OCI-LY3 (cell line): ENCODE results near the gene FSCN2.
A peak's percentile ranks its signal among the peaks of the same experiment; 100 is the strongest.

Source experiments
- H2AFZ ChIP-seq: fragments of 200-600, 300-600 bp; shearing (Covaris generic); 2 replicates; pipeline ENCODE4 v1.6.0; 2014; ENCODE audit warnings: antibody characterized with exemption, low read depth, low read length
- H3K27ac ChIP-seq: fragments of 200-600, 300-600 bp; sonication (generic); 2 replicates; pipeline ENCODE4 v1.5.1; 2014; ENCODE audit warnings: mild to moderate bottlenecking, low read length, moderate library complexity, mixed read lengths
- H3K27me3 ChIP-seq: fragments of 200-600, 300-600 bp; sonication (generic); 2 replicates; pipeline ENCODE4 v1.6.1; 2014; ENCODE audit warnings: low read depth, low read length, mixed read lengths
- H3K36me3 ChIP-seq: fragments of 200-600, 300-600 bp; sonication (generic); replicated peaks from 2 replicates; pipeline ENCODE3; 2014; ENCODE audit warnings: low read depth, low read length, mixed read lengths
- H3K4me1 ChIP-seq: fragments of 300-600, 200-600 bp; sonication (generic); 2 replicates; pipeline ENCODE4 v1.6.1; 2014; ENCODE audit warnings: low read length, mixed read lengths
- H3K4me2 ChIP-seq: fragments of 200-600, 300-600 bp; sonication (generic); 2 replicates; pipeline ENCODE4 v1.6.1; 2014; ENCODE audit warnings: low read length, mixed read lengths
- H3K4me3 ChIP-seq: fragments of 300-600, 200-600 bp; sonication (generic); 2 replicates; pipeline ENCODE4 v1.5.1; 2014; ENCODE audit warnings: antibody characterized with exemption, mild to moderate bottlenecking, low read length, moderate library complexity
- H3K79me2 ChIP-seq: fragments of 300-600, 200-600 bp; shearing (Covaris generic); 2 replicates; pipeline ENCODE4 v1.6.1; 2014; ENCODE audit warnings: mild to moderate bottlenecking, low read length, mixed read lengths
- H3K9ac ChIP-seq: fragments of 300-600, 200-600 bp; shearing (Covaris generic); 2 replicates; pipeline ENCODE4 v1.6.0; 2014; ENCODE audit warnings: mild to moderate bottlenecking, low read length, moderate library complexity
- H3K9me3 ChIP-seq: fragments of 200-600, 300-600 bp; shearing (Covaris generic); 2 replicates; pipeline ENCODE4 v1.6.1; 2014; ENCODE audit warnings: low read length, mixed read lengths; ENCODE audit not compliant: insufficient read depth
- H4K20me1 ChIP-seq: fragments of 200-600, 300-600 bp; sonication (generic); 2 replicates; pipeline ENCODE4 v1.6.1; 2016; ENCODE audit warnings: low read length, mixed read lengths; ENCODE audit not compliant: insufficient read depth
- EZH2phosphoT487 ChIP-seq: fragments of 200-600 bp; shearing (Covaris generic); IDR thresholded peaks from 2 replicates; pipeline ENCODE4 v1.6.1; 2018; ENCODE audit warnings: antibody characterized with exemption, mixed run types, low read depth
- TF ChIP-seq, protein P1 (sequence below): fragments of 200-600, 300-600 bp; sonication (generic); IDR thresholded peaks from 2 replicates; pipeline ENCODE4 v1.5.1; 2014; ENCODE audit warnings: antibody characterized with exemption, low read length, low read depth

FSCN2 gene

DNA sequence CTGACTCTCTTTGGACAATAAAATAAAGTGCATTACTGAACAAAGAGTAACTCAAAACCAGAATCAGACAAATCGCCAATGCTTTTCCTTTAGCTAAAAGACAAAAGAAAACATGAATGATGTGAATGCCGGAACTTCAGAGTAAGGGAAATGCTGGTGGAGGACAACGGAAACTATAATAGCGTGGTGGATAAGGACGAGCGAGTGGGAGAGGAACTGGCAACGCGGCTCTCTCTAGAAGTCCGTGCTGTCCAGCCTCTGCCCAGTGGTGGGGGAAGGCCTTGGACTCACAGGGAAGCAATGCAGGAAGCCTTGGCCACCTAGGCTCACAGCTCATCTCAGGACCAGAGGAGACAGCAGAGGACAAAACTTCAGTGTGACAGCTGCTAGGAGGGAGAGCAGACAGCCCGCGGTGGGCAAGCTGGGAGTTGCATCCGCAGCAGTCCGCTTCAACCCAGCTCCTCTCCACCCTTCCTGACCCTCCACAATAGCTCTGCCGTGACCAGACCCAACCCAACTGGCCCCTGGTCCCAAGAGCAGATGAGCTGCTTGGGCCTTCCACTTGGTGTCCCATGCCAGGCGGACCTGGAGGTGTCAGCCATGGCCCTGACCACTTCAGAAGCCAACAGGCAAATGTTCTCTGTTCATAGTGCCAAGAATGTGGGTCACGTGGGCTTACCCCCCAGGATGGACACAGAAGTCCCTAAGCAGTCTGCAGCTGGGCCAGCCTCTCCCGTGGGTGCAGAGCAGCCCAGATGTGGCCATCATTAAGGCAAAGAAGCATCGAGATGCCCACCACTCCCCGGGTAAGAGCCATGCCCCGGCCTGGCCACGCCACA lies 29.3 kb downstream of the FSCN2 start:
- TF ChIP-seq, protein P1, sequence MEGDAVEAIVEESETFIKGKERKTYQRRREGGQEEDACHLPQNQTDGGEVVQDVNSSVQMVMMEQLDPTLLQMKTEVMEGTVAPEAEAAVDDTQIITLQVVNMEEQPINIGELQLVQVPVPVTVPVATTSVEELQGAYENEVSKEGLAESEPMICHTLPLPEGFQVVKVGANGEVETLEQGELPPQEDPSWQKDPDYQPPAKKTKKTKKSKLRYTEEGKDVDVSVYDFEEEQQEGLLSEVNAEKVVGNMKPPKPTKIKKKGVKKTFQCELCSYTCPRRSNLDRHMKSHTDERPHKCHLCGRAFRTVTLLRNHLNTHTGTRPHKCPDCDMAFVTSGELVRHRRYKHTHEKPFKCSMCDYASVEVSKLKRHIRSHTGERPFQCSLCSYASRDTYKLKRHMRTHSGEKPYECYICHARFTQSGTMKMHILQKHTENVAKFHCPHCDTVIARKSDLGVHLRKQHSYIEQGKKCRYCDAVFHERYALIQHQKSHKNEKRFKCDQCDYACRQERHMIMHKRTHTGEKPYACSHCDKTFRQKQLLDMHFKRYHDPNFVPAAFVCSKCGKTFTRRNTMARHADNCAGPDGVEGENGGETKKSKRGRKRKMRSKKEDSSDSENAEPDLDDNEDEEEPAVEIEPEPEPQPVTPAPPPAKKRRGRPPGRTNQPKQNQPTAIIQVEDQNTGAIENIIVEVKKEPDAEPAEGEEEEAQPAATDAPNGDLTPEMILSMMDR: no peak
- no peak for TF ChIP-seq EZH2phosphoT487
- Histone ChIP-seq H3K9ac (no peak overlapping the region), H3K27me3 (no peaks in the 10 kb centered on the region), H3K4me2 (no peak overlapping the region), H3K4me3 (no peak overlapping the region), H3K79me2 (no peaks in the 10 kb centered on the region), H3K36me3 (peaks cover 18% of the 10 kb centered on the region), H3K9me3 (no peaks in the 10 kb centered on the region), H4K20me1 (no peaks in the 10 kb centered on the region), H3K4me1 (peaks cover 22% of the 10 kb centered on the region), H3K27ac (no peak overlapping the region), H2AFZ (no peak overlapping the region)

DNA sequence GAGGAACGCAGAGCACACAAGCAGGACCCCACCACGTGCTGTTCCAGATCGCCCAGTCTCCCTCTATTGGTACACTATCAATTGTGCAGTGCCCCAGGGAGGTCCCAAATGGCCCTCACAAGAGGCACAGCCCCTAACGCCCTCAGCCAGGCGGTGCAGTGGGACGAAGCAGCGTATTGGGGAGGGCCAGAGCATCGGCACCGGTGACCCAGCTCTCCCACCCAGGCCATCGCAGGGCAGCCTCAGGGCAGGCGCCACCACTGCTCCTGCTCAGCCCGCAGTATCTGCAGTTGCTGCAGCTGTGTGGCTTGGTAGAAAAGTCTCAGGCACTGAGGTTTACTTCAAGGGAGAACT lies 29.9 kb downstream of the FSCN2 start:
- H3K36me3 ChIP-seq: peaks cover 18% of the 10 kb centered on the region
- H3K9ac ChIP-seq: no peak overlapping the region
- H3K4me1 ChIP-seq: peaks cover 22% of the 10 kb centered on the region
- H3K79me2 ChIP-seq: no peaks in the 10 kb centered on the region
- TF ChIP-seq, protein P1: no peak
- TF ChIP-seq EZH2phosphoT487: no peak
- no peak overlapping the region for H3K4me2 ChIP-seq
- H3K27ac ChIP-seq: no peak overlapping the region
- no peaks in the 10 kb centered on the region for H4K20me1 ChIP-seq
- no peak overlapping the region for H2AFZ ChIP-seq
- H3K4me3 ChIP-seq: no peak overlapping the region
- H3K9me3 ChIP-seq: no peaks in the 10 kb centered on the region
- no peaks in the 10 kb centered on the region for H3K27me3 ChIP-seq

DNA sequence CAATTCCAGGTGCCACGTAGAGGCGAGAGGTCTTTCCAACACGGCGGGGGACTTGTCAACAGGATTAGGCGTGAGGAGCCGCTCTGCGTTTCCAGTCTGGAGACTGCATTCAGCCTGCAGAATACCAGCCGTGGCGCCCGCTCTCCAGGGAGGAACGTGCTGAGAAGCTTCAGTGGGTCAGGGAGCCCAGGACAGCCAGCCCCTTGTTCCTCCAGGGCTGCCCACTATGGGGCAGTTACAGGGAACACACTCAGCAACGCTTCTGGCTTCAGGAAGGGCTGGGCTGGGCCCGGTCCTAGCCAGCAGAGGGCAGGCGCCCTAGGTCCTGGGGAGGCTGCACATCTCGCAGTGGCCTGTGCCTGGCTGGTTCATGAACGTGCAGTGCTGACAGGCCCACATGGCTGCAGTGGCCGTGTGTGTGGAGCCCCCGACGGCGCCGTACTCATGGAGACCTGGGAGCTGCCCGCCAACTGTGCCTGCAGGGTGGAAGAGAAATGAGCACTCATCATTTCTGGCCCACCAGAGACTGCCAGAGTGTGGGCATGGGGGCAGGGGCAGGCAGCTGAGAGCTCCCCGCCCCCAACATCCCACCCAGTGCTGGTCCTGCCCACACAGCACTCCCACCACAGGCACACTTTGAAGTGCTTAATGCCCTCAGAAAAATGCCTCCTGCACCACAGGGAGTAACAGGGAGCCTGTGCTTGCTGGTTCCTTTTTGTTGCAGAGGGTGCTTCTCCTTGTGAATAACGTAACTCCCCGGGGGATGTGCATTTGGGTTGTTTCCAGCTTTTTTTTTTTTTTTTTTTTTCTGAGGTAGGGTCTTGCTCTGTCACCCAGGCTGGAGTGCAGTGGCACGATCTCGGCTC lies 31.0 kb downstream of the FSCN2 start:
- Histone ChIP-seq H3K4me2 (no peak overlapping the region), H3K36me3 (peaks cover 18% of the 10 kb centered on the region), H3K9me3 (no peaks in the 10 kb centered on the region), H2AFZ (no peak overlapping the region), H3K79me2 (no peaks in the 10 kb centered on the region), H3K9ac (no peak overlapping the region), H3K27ac (no peak overlapping the region), H4K20me1 (no peaks in the 10 kb centered on the region), H3K4me1 (peaks cover 14% of the 10 kb centered on the region), H3K27me3 (no peaks in the 10 kb centered on the region), H3K4me3 (no peak overlapping the region)
- TF ChIP-seq EZH2phosphoT487: no peak
- TF ChIP-seq, protein P1: no peak

DNA sequence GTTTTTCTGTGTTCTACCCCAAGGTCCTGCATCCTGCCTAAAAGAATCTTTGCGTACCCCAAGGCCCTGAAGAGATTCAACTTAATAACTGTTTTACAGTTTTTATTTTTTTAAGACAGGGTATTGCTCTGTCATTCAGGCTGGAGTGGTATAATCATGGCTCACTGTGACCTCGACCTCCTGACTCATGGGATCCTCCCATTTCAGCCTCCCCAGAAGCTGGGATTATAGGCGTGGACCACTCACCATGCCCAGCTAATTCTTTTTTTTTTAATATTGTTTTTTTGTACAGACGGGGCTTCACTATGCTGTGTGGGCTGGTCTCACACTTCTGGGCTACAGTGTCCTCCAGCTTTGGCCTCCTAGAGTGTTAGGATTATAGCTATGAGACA lies 33.3 kb downstream of the FSCN2 start:
- Histone ChIP-seq H3K4me2 (peak overlapping the region; percentile 33), H3K9ac (no peak overlapping the region), H3K4me1 (peaks cover 14% of the 10 kb centered on the region), H3K36me3 (peaks cover 30% of the 10 kb centered on the region), H3K9me3 (no peaks in the 10 kb centered on the region), H2AFZ (no peak overlapping the region), H3K79me2 (no peaks in the 10 kb centered on the region), H4K20me1 (no peaks in the 10 kb centered on the region), H3K4me3 (no peak overlapping the region), H3K27me3 (no peaks in the 10 kb centered on the region), H3K27ac (peak overlapping the region; percentile 43)
- no peak for TF ChIP-seq EZH2phosphoT487
- TF ChIP-seq, protein P1: no peak
